Heart left ventricle (tissue), 16 donors: ENCODE measurements around the gene GREM2. TPM values are rescaled to one million over a fixed set of nuclear protein-coding genes. Genes with fewer than 3 reads are reported as not detected.

Source experiments
- ATAC-seq, 4 donors: fragments of 200-7000 bp; cut with Tn5 transposase; one replicate each; pipeline ENCODE4 v1.9.1; 2020 to 2022; ENCODE audit warnings: moderate library complexity in 4 of 4, mild to moderate bottlenecking in 3 of 4, moderate number of reproducible peaks in 1 of 4
- DNase-seq, 5 donors: peaks; one replicate each; pipeline ENCODE4 v3.0.0-alpha.2; 2020
- H3K27ac ChIP-seq, 12 donors: fragments of 200-600 bp; sonication (generic) in 4 of 12; one replicate each; pipeline versions ENCODE4 v1.5.0 to v1.8.0; 2016 to 2022; ENCODE audit warnings: mild to moderate bottlenecking in 2 of 12
- H3K27me3 ChIP-seq, 9 donors: fragments of 200-600 bp; sonication (generic) in 2 of 9; one replicate each; pipeline versions ENCODE4 v1.5.1 to v1.8.0; 2016 to 2022; ENCODE audit warnings: mild to moderate bottlenecking in 3 of 9
- H3K36me3 ChIP-seq, 9 donors: fragments of 200-600 bp; sonication (generic) in 2 of 9; one replicate each; pipeline versions ENCODE4 v1.5.0 to v1.8.0; 2018 to 2022; ENCODE audit warnings: mild to moderate bottlenecking in 2 of 9
- H3K4me1 ChIP-seq, 12 donors: fragments of 200-600 bp; sonication (generic) in 4 of 12; one replicate each; pipeline versions ENCODE4 v1.5.0 to v1.8.0; 2016 to 2022; ENCODE audit warnings: mild to moderate bottlenecking in 3 of 12
- H3K4me3 ChIP-seq, 12 donors: fragments of 200-600 bp; sonication (generic) in 4 of 12; one replicate each; pipeline versions ENCODE4 v1.5.0 to v1.8.0; 2017 to 2022; ENCODE audit warnings: mild to moderate bottlenecking in 9 of 12, moderate library complexity in 4 of 12
- H3K9me3 ChIP-seq, 12 donors: fragments of 200-600 bp; sonication (generic) in 4 of 12; one replicate each; pipeline versions ENCODE4 v1.5.0 to v1.8.0; 2016 to 2022; ENCODE audit warnings: mild to moderate bottlenecking in 1 of 12
- POLR2A ChIP-seq, 2 donors: fragments of 450-650 bp; IDR thresholded peaks; one replicate each; pipeline ENCODE4 v1.6.1; 2017; ENCODE audit warnings: antibody characterized with exemption in 2 of 2, mild to moderate bottlenecking in 2 of 2, moderate library complexity in 2 of 2
- WGBS, 4 donors: extraction: QIAGEN DNeasy Blood & Tissue Kit in 2 of 4; methylation state at CpG; one replicate each; pipeline versions ENCODE4 v1.1.5 to v1.1.7; 2013 to 2018; 5-methylcytosine and 5-hydroxymethylcytosine counted together
- intact Hi-C, 10 donors: fragments of 100-400 bp; cut with DNase I; formaldehyde crosslinking; loops; one replicate each; pipeline versions ENCODE4 v1.11.1 to v1.14.2; 2022
- polyA plus RNA-seq, 2 donors: library from polyadenylated mRNA; stranded (reverse); fragments of 200-250 nt; gene quantifications; one replicate each; pipeline ENCODE4 v1.2.3, GENCODE V29; 2013
- total RNA-seq, 9 donors: library from RNA; depleted of rRNA in 2 of 9; stranded (reverse); fragments of >200 nt in 2 of 9; fragmentation: NEBNext Ultra II Directional in 3 of 9; extraction: Animal tissue kit (Norgen Biotek cat#: 25700) in 3 of 9; gene quantifications; one replicate each; pipeline versions ENCODE4 v1.1.0 to v1.2.4, GENCODE V29; 2016 to 2023
- TF ChIP-seq, protein P1 (sequence below), 12 donors: fragments of 200-600 bp; sonication (generic) in 4 of 12; IDR thresholded peaks; one replicate each; pipeline versions ENCODE4 v1.5.0 to v1.8.0; 2018 to 2022; ENCODE audit warnings: antibody characterized with exemption in 12 of 12, mild to moderate bottlenecking in 5 of 12
- donor health status: ischemic (EF 13 %, LVEDD 7.1; RV severe dilation, severe dysfunction).
- donor health status: healthy with polysubstance abuse.
- donor health status: DM: no; HTN: yes; CAD: no.
- donor health status: DM: no; HTN: no; CAD: no.
- donor health status: ischemic (EF 25% LVEDD 6.9; RV normal size, moderate dysfunction).
- donor health status: ischemic (EF 25% LVEDD 5.7; RV mildly dilated, moderate dysfunction).
- donor health status: healthy.
- donor health status: DM: yes; HTN: yes; CAD: no.
- donor health status: ischemic (EF 35%, LVEDD 5.7; RV mildly dilated, moderate dysfunction).
- donor health status: nonischemic (EF 11% LVEDD 7.7; RV severe dilation, severe dysfunction).
- donor health status: DM: yes; HTN: yes; CAD: no.
- donor health status: PGD.
- donor health status: ischemic (EF 29% LVEDD 5.4; RV normal size, mild dysfunction).
- donor health status: nonischemic (EF 23%, LVEDD 6.1; RV moderate dilation, normal function).

GREM2 gene
- total and polyA plus RNA-seq, 11 donors: 0.66 TPM; not detected in 10

DNA sequence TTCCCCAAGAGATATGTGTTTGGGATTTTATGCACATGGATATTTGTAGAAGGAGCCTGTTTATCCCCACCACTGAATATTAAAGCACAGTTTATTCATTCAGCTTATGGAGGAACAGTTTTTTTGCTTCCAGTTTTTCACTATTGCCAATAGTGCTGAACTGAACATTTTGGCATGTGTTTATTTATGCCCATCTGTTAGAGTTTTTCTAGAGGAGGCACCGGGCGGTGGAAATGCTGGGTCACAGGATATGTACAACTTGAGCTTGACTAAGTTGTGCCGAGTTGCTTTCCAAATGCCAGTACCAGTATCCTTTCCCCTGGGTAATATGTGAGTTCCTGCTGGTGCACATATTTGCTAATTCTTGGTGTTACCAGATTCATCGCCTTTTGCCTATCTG, 111.3 kb downstream of the GREM2 start:
- no peak for DNase-seq
- intact Hi-C loops: no loop called here
- 75 to 86% (median 83%) methylated on average over 4 of the region's 4 CpGs for WGBS, 4 donors

DNA sequence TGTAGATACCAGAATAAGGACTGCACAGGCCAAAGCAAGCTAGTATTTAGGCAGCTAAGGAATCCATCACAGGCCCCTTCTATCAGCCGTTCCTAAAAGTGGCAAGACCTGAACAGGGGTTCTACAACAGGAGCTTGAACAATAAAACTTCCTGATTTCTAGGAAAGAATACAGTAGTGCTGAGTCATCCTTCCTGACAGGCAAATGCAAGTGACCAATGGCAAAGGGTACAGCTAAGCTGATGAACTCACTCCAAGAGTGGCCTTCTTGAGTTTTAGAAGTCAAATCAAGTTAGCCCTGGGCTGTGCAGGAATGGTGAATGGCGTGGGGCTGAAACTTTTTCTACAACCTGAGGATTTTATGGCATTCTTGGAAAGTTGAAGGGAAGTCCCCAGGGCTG, 112.9 kb downstream of the GREM2 start:
- TF ChIP-seq, protein P1, sequence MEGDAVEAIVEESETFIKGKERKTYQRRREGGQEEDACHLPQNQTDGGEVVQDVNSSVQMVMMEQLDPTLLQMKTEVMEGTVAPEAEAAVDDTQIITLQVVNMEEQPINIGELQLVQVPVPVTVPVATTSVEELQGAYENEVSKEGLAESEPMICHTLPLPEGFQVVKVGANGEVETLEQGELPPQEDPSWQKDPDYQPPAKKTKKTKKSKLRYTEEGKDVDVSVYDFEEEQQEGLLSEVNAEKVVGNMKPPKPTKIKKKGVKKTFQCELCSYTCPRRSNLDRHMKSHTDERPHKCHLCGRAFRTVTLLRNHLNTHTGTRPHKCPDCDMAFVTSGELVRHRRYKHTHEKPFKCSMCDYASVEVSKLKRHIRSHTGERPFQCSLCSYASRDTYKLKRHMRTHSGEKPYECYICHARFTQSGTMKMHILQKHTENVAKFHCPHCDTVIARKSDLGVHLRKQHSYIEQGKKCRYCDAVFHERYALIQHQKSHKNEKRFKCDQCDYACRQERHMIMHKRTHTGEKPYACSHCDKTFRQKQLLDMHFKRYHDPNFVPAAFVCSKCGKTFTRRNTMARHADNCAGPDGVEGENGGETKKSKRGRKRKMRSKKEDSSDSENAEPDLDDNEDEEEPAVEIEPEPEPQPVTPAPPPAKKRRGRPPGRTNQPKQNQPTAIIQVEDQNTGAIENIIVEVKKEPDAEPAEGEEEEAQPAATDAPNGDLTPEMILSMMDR (IDR thresholded peaks at IDR 0.05): no peak
- TF ChIP-seq POLR2A (IDR thresholded peaks at IDR 0.05): no peak
- WGBS, 4 donors: 32 to 55% (median 42%) methylated on average over 2 of the region's 2 CpGs
- intact Hi-C loops: no loop called here

More for the DNA sequence above, 111.3 kb downstream of the GREM2 start:
- TF ChIP-seq POLR2A (IDR thresholded peaks at IDR 0.05): no peak
- TF ChIP-seq, protein P1 (IDR thresholded peaks at IDR 0.05): no peak
- ATAC-seq: no peak
- Histone ChIP-seq H3K36me3 (no peaks in the 10 kb centered on the region), H3K4me3 (no peak overlapping the region), H3K27me3 (no peaks in the 10 kb centered on the region), H3K9me3 (no peaks in the 10 kb centered on the region), H3K27ac (no peak overlapping the region), H3K4me1 (no peaks in the 10 kb centered on the region)

DNA sequence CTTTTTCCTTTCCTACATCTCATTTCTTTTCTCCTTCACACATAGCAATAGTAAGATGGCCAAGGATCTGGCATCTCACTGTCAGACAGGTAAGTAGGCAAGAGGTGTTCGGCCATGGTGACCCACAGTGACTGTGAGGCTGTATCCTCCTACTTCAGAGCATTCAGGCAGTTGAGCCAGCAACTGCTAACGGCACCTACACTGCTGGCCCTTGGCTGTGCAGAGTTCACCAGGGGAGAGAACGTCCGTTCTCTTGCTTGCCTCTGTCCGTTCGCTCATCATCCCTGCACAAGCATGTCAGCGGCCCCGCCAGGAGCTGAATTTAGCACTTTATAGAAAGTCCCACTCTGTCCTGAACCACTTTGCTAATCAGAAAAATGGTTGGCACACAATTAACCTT, 113.6 kb downstream of the GREM2 start:
- TF ChIP-seq POLR2A (IDR thresholded peaks at IDR 0.05): no peak
- TF ChIP-seq, protein P1 (IDR thresholded peaks at IDR 0.05): no peak
- WGBS, 4 donors: 74 to 88% (median 83%) methylated on average over 8 of the region's 8 CpGs
- intact Hi-C loops: no loop called here
- Histone ChIP-seq H3K9me3 (no peaks in the 10 kb centered on the region), H3K27ac (no peak overlapping the region), H3K4me1 (no peaks in the 10 kb centered on the region), H3K27me3 (no peaks in the 10 kb centered on the region), H3K4me3 (no peak overlapping the region), H3K36me3 (no peaks in the 10 kb centered on the region)
- no peak for ATAC-seq
- DNase-seq: no peak

More for the DNA sequence above, 112.9 kb downstream of the GREM2 start:
- H3K36me3 ChIP-seq: no peaks in the 10 kb centered on the region
- no peak overlapping the region for H3K4me3 ChIP-seq
- no peaks in the 10 kb centered on the region for H3K27me3 ChIP-seq
- no peaks in the 10 kb centered on the region for H3K9me3 ChIP-seq
- no peaks in the 10 kb centered on the region for H3K4me1 ChIP-seq
- DNase-seq (no peak), ATAC-seq (no peak)
- H3K27ac ChIP-seq: no peak overlapping the region

DNA sequence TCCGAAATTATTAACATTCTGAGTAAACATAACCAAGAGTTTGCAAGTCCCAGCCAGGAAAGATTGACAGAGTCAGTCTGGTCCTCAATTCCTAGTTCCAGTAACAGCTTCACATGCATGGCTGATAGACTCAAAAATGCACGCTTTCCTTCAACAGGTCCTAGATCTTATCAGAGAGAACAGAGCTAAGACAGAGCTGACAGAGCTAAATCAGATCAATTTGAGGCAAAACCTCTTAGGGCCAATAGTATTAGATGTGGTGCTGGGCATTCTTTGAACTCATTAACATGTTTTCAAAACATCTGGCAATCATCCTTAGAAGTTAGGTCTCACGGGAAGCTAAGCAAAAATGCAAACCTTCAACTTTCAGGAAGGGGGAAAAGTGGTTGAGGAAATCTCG, 114.0 kb downstream of the GREM2 start:
- no peaks in the 10 kb centered on the region for H3K4me1 ChIP-seq
- DNase-seq (no peak), ATAC-seq (no peak)
- H3K27me3 ChIP-seq: no peaks in the 10 kb centered on the region
- intact Hi-C loops: no loop called here
- WGBS, 4 donors: 71 to 82% (median 77%) methylated on average over 4 of the region's 4 CpGs
- TF ChIP-seq, protein P1 (IDR thresholded peaks at IDR 0.05): no peak
- TF ChIP-seq POLR2A (IDR thresholded peaks at IDR 0.05): no peak
- no peaks in the 10 kb centered on the region for H3K36me3 ChIP-seq
- no peak overlapping the region for H3K27ac ChIP-seq
- H3K4me3 ChIP-seq: no peak overlapping the region
- no peaks in the 10 kb centered on the region for H3K9me3 ChIP-seq
